Panc1 (cell line): Measurements from ENCODE around the gene ALK. TPM values are rescaled to one million over a fixed set of nuclear protein-coding genes. Genes with fewer than 3 reads are reported as not detected.

Experiments
- ATAC-seq: fragments of 200-7000 bp; cut with Tn5 transposase; 2 replicates; pipeline ENCODE4 v1.9.1; 2020; ENCODE audit warnings: mild to moderate bottlenecking, moderate library complexity
- BruUV-seq: library from RNA; stranded (reverse); fragments of 400-500 nt; replicated peaks from 2 replicates; lab custom pipeline; 2021; lab: Mats Ljungman, UMichigan
- CTCF ChIA-PET: fragments of 300-600 bp; sonication (Branson Sonifier 250); formaldehyde crosslinking; loops from one replicate; lab custom pipeline; 2022; ENCODE audit warnings: antibody characterized with exemption; lab: Charles Lee
- POLR2A ChIA-PET: fragments of 300-600 bp; sonication (Branson Sonifier 250); formaldehyde crosslinking; loops from one replicate; lab custom pipeline; 2022; ENCODE audit warnings: antibody characterized with exemption; lab: Charles Lee
- DNase-seq: peaks from one replicate; pipeline ENCODE4 v3.0.0-alpha.2; 2010; ENCODE audit warnings: low read depth, low spot score
- H3K27ac ChIP-seq: 2 replicates; pipeline ENCODE4 v1.5.1; 2011; ENCODE audit warnings: mild to moderate bottlenecking, low read length, inconsistent platforms
- H3K27me3 ChIP-seq: fragments of 200-500 bp; sonication (Bioruptor generic); 2 replicates; pipeline ENCODE4 v1.6.0; 2014; ENCODE audit warnings: low read length, inconsistent platforms; ENCODE audit not compliant: control insufficient read depth, insufficient read depth
- H3K36me3 ChIP-seq: fragments of 200-500 bp; sonication (Bioruptor generic); 2 replicates; pipeline ENCODE4 v1.5.1; 2014; ENCODE audit warnings: inconsistent platforms, mild to moderate bottlenecking, low read length, moderate library complexity; ENCODE audit not compliant: control insufficient read depth, insufficient read depth
- H3K4me1 ChIP-seq: 2 replicates; pipeline ENCODE4 v1.5.1; 2011; ENCODE audit warnings: inconsistent platforms, mild to moderate bottlenecking, low read length, moderate library complexity; ENCODE audit not compliant: control insufficient read depth, insufficient read depth
- H3K4me3 ChIP-seq, 2 experiments: 2 replicates each; pipeline ENCODE4 v1.5.1; 2011 to 2012; ENCODE audit warnings: low read depth in 2 of 2, low read length in 2 of 2, mild to moderate bottlenecking in 2 of 2, inconsistent platforms in 1 of 2, moderate library complexity in 1 of 2
- H3K9me3 ChIP-seq: fragments of 200-500 bp; sonication (Bioruptor generic); 2 replicates; pipeline ENCODE4 v1.5.1; 2014; ENCODE audit warnings: low read depth, mild to moderate bottlenecking, inconsistent platforms, low read length, moderate library complexity; ENCODE audit not compliant: control insufficient read depth, insufficient read depth
- CTCF ChIP-seq: fragments of 450-650 bp; IDR thresholded peaks from 2 replicates; pipeline ENCODE4 v1.5.1; 2017; ENCODE audit warnings: mild to moderate bottlenecking
- POLR2AphosphoS5 ChIP-seq: IDR thresholded peaks from 2 replicates; pipeline ENCODE4 v1.6.1; 2012; ENCODE audit warnings: mild to moderate bottlenecking, low read depth, low read length, moderate library complexity
- REST ChIP-seq, 2 experiments: IDR thresholded peaks; 2 replicates each; pipeline ENCODE4 v1.6.1; 2011 to 2012; ENCODE audit warnings: low read depth in 2 of 2, control low read depth in 1 of 2, low read length in 1 of 2, mild to moderate bottlenecking in 1 of 2, moderate library complexity in 1 of 2; ENCODE audit not compliant: insufficient read depth in 1 of 2
- SIN3A ChIP-seq: IDR thresholded peaks from 2 replicates; pipeline ENCODE4 v1.6.1; 2012; ENCODE audit warnings: low read depth, mild to moderate bottlenecking, low read length, moderate library complexity, borderline replicate concordance; ENCODE audit not compliant: insufficient read depth
- TCF7L2 ChIP-seq: IDR thresholded peaks from 2 replicates; pipeline ENCODE4 v1.6.1; 2011; ENCODE audit warnings: mild to moderate bottlenecking, low read depth, low read length, inconsistent platforms
- in situ Hi-C: cut with HindIII; loops from 2 replicates; pipeline ENCODE4 v1.10.0; 2016; ENCODE audit warnings: low sequenced_read_pairs, low pct_unique_long_range_greater_than_20kb
- intact Hi-C: fragments of 100-400 bp; cut with micrococcal nuclease; formaldehyde crosslinking; loops from one replicate; pipeline ENCODE4 v1.10.0; 2022; ENCODE audit not compliant: unreplicated experiment
- total RNA-seq: library from RNA; stranded (reverse); gene quantifications from one replicate; pipeline ENCODE4 v1.2.1, GENCODE V29; 2021; ENCODE audit not compliant: unreplicated experiment

The ALK gene
- total RNA-seq, 1 experiment from 2014 or later, result not detected

GRCh38 chr2:29689666-29690065 lies 231.7 kb downstream of the ALK start:
- no TSS peak for BruUV-seq
- TF ChIP-seq SIN3A (no peak), CTCF (no peak), TCF7L2 (no peak), REST (IDR thresholded peaks at IDR 0.05; ENCODE audit: insufficient read depth in 1 of 2, low read depth in 2 of 2, low read length in 1 of 2) (no peak), POLR2AphosphoS5 (no peak)
- no peaks in the 10 kb centered on the region for H3K36me3 ChIP-seq
- in situ Hi-C loops (no loop called here), intact Hi-C loops (no loop called here)
- no peak overlapping the region for H3K4me3 ChIP-seq
- ChIA-PET POLR2A (no interaction called here), CTCF (no interaction called here)
- DNase-seq, result no peak
- ATAC-seq, result no peak
- no peaks in the 10 kb centered on the region for H3K4me1 ChIP-seq
- H3K9me3 ChIP-seq, result no peaks in the 10 kb centered on the region
- H3K27ac ChIP-seq, result no peak overlapping the region
- peaks cover 2% of the 10 kb centered on the region for H3K27me3 ChIP-seq

GRCh38 chr2:29688429-29688828 lies 233.0 kb downstream of the ALK start:
- Histone ChIP-seq H3K27me3 (peaks cover 2% of the 10 kb centered on the region), H3K36me3 (no peaks in the 10 kb centered on the region), H3K4me3 (no peak overlapping the region), H3K4me1 (no peaks in the 10 kb centered on the region), H3K9me3 (no peaks in the 10 kb centered on the region), H3K27ac (no peak overlapping the region)
- intact Hi-C loops, result no loop called here
- no peak for TF ChIP-seq REST (IDR thresholded peaks at IDR 0.05; ENCODE audit: insufficient read depth in 1 of 2, low read depth in 2 of 2, low read length in 1 of 2)
- TF ChIP-seq CTCF, result no peak
- no peak for TF ChIP-seq POLR2AphosphoS5
- no peak for TF ChIP-seq SIN3A
- TF ChIP-seq TCF7L2, result no peak
- no TSS peak for BruUV-seq
- in situ Hi-C loops, result no loop called here
- DNase-seq (no peak), ATAC-seq (no peak)
- ChIA-PET POLR2A (no interaction called here), CTCF (no interaction called here)
